Stimulated activated CD8-positive, alpha-beta memory T cell treated with anti-CD3 and anti-CD28 coated beads, Interleukin-15, amount 100 ng/mL, for 1 hour (primary cell): ENCODE data around the gene HBG2.
"Not testable (repeated sequence)": the region's sequence is repeated elsewhere in the genome, so short reads cannot be mapped to it uniquely, and the experiment has no call there.

ENCODE experiments used
- DNase-seq: peaks from one replicate; pipeline ENCODE4 v3.0.0-alpha.2; 2020; ENCODE audit warnings: low read depth

The HBG2 gene

GRCh38 chr11:5249807-5250396 is 4.7 kb downstream of the HBG2 start, which contains the start of gene HBG1:
Gene HBG1, minus strand, starts transcription at chr11:5249857. Its CDS starts 53 bp downstream, at chr11:5249804.
- DNase-seq, result not testable (repeated sequence)

DNA sequence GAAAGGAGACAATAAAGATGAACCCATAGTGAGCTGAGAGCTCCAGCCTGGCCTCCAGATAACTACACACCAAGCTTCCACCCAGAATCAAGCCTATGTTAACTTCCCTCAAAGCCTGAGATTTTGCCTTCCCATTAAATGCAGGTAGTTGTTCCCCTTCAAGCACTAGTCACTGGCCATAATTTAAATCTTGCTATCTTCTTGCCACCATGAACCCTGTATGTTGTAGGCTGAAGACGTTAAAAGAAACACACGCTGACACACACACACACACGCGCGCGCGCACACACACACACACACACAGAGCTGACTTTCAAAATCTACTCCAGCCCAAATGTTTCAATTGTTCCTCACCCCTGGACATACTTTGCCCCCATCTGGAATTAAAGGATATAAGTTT is 6.1 kb downstream of the HBG2 start:
- DNase-seq, result not testable (repeated sequence)

- DNase-seq, result no peak
These were observed 6.9 kb downstream of the HBG2 start for GRCh38 chr11:5247472-5248192.

DNA sequence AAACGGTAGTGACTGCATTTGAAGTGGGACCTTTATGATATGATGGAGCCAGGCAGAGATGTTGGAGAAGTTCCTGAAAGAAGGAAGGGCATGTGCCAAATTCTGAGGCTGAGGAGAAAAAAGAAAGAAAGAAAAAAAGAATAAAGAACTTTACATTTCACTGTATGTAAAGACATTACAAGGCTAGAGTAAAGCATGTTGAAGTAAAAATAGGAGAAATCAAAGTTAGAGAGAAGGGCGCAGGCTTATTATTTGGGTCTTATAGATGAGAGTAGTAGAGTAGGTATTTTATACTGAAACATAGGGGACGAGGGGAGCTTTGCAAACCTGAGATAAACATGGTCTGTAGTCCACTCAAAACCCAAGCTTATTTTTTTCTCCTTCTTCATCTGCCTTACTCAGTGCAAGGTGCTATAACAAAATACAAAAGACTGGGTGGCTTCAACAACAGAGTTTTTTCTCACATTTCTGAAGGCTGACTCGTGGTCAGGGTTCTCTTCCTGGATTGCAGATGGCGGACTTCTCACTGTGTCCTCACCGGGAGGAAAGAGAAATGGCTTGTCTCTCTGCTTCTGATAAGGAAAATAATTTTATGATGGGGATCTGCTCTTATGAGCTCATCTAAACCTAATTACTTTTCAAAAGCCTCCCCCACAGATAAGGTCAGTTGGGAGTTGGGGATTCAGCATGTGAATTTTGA is 7.7 kb downstream of the HBG2 start:
- no peak for DNase-seq

DNA sequence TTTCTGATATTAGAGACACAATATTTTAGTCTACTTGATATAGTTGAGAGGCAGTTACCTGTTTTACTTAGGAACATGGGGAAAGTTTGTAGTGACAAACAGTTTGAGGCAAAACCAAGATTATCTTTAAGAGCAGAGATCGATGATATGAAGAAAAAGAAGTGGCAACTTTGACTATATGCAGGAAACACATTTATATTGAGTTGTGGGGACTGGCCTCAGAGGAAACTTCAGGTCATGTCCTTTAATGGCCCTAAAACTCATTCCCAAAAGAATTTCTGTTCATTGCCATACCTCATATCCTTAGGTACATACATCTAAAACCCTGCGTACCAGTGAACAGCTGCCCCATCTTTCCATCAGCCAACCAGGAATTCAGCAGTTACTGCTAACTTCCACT is 9.4 kb downstream of the HBG2 start:
- DNase-seq, result no peak

- DNase-seq, result no peak
These were observed 10.8 kb downstream of the HBG2 start for GRCh38 chr11:5243816-5244180.

GRCh38 chr11:5242933-5243815 is 11.4 kb downstream of the HBG2 start:
- DNase-seq, result no peak

DNA sequence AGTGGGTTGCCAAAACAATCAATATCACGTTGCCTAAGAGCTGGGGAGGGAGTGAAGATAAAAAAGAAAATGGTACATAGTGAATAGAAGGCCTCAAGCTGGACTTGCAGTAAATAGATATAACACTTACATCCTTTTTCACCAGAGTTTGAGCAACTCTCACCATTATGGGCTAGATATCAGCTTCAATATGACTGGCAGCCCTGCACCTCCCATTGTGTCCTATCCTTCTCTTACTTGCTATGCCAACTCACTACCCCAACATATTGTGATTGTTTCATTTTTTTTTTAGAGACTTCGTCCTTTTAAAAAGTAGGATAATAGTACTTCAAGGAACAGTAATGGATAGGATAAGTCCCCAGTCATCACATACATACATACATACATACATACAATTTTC is 12.4 kb downstream of the HBG2 start:
- DNase-seq, result no peak

GRCh38 chr11:5241458-5241857 is 13.1 kb downstream of the HBG2 start:
- DNase-seq, result no peak

GRCh38 chr11:5240458-5240857 is 14.1 kb downstream of the HBG2 start:
- DNase-seq, result no peak

GRCh38 chr11:5240056-5240455 is 14.5 kb downstream of the HBG2 start:
- DNase-seq, result no peak

DNA sequence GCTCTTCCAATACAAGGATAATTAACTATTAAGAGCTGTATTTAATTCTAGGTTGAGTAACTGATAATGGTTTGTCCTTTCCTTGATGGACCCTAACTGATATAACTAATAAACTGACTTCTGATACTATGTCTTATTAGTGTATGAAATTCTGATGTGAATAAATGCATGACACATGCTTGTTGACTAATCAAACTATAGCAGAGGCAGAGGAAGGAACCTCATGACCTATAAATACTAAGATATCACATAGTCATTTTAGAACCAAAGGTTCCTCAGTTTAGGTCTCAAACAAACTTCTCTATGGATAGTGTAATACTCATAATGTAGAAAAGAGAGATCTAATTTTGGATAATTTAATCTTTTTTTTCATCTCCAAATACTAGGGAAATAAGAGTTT is 15.5 kb downstream of the HBG2 start:
- no peak for DNase-seq

- no peak for DNase-seq
These were observed 16.1 kb downstream of the HBG2 start for GRCh38 chr11:5238486-5238885.

DNA sequence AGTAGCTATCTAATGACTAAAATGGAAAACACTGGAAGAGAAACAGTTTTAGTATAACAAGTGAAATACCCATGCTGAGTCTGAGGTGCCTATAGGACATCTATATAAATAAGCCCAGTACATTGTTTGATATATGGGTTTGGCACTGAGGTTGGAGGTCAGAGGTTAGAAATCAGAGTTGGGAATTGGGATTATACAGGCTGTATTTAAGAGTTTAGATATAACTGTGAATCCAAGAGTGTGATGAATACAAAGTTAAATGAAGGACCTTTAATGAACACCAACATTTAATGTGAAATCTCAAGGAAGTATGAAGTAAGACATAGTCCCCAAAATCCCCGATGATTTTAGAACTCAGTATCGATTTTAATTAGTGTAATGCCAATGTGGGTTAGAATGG is 17.2 kb downstream of the HBG2 start:
- no peak for DNase-seq

DNA sequence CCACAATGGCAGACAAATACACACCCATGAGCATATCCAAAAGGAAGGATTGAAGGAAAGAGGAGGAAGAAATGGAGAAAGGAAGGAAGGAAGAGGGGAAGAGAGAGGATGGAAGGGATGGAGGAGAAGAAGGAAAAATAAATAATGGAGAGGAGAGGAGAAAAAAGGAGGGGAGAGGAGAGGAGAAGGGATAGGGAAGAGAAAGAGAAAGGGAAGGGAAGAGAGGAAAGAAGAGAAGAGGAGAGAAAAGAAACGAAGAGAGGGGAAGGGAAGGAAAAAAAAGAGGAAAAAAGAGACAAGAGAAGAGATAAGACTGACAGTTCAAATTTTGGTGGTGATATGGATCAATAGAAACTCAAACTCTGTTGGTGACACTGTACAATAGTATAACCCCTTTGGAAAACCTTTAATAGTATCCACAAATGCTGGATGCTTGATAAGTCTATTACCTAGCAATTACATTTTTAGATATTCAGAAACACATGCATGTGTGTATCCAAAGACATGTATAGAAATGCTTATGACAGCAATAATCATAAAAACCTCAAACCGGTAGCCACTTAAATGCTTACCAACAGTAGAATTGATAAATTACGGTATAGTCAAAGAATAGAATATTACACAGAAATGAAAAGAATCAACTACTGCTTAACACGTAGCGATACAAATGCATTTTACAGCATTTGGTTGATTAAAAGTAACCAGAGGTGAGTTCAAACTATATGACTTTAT is 19.1 kb downstream of the HBG2 start:
- DNase-seq, result no peak

GRCh38 chr11:5234381-5234834 is 20.2 kb downstream of the HBG2 start, which contains the start of gene HBD:
Gene HBD, minus strand, starts transcription at chr11:5234483. Its CDS starts 50 bp downstream, at chr11:5234433.
- DNase-seq, result no peak

DNA sequence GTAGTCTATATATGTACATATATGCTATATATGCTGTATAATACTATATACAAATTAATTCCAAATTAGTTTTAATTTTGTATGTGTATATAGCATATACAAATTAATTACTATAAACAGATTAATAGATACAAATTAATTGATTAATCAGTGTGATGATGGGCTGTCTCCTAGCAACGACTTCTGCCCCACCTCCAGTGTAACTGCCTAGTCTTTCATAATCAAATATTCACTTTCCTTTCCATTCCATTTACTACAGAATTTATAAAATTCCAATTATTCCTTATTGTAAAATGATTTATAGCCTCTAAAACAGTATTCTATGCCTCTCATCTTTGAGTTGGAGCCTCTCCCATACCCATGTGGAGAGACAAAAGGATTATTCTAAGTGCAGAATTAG is 21.3 kb downstream of the HBG2 start:
- DNase-seq, result no peak

- no peak for DNase-seq
These were observed 21.8 kb downstream of the HBG2 start for GRCh38 chr11:5232821-5233220.

GRCh38 chr11:5232176-5232575 is 22.4 kb downstream of the HBG2 start:
- DNase-seq, result no peak

GRCh38 chr11:5231111-5231510 is 23.5 kb downstream of the HBG2 start:
- DNase-seq, result no peak

- no peak for DNase-seq
These were observed 24.3 kb downstream of the HBG2 start for GRCh38 chr11:5230266-5230665.
